Measurements from ENCODE around the gene LSM7.

LSM7 gene

GRCh38 chr19:2338055-2338615 lies 9.7 kb upstream of the LSM7 start:
- DNase-seq (ENCODE audit: low spot score): no peak

DNA sequence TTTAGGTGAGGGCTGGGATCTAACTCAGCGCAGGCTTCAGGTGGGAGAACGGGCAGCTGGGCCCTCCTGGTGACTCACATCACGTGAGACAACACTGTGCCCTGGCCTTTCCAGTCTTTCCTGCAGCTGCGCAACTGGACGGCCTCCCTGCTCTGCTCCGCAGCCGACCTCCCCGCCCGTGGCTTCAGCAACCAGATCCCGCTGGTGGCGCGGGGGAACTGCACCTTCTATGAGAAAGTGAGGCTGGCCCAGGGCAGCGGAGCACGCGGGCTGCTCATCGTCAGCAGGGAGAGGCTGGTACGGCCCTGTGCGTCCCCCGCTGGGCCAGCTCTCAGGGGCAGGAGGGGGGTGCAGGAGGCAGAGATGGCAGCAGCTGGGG lies 8.9 kb upstream of the LSM7 start:
- DNase-seq (ENCODE audit: low spot score): no peak

DNA sequence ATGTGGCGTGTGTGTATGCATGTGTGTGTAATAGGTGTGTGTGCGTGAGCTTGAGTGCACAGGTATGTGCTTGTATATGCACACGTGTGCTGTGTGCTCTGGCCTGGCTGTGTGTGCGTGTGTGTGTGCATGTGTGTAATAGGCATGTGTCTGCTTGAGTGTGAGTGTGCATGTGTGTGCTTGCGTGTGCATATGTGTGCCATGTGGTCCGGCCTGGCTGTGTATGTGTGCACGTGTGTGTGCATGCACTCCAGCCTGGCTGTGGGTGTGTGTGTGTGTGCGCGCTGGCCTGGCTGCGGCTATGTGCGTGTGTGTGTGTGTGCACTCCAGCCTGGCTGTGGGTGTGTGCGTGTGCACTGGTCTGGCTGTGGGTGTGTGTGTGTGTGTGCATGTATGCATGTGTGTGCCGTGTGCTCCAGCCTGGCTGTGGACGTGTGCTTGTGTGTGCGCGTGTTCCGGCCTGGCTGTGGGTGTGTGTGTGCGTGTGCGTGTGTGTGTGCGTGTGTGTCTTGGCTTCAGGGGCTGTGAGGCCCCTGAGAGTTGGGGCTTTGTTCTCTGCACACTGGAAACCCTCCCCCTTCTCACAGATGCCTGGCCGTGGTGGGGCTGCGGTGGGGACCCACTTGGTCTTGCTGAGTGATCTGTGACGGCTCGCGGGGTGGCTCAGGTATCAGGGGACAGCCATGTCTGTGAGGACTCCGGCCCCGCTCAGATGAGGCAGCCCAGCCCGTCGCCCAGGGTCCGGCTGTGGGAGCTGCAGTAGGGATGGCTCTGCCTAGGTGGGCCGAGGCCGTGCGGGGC lies 8.3 kb upstream of the LSM7 start:
- DNase-seq (ENCODE audit: low spot score): no peak

GRCh38 chr19:2335848-2336247 lies 7.5 kb upstream of the LSM7 start:
- no peak for DNase-seq (ENCODE audit: low spot score)

DNA sequence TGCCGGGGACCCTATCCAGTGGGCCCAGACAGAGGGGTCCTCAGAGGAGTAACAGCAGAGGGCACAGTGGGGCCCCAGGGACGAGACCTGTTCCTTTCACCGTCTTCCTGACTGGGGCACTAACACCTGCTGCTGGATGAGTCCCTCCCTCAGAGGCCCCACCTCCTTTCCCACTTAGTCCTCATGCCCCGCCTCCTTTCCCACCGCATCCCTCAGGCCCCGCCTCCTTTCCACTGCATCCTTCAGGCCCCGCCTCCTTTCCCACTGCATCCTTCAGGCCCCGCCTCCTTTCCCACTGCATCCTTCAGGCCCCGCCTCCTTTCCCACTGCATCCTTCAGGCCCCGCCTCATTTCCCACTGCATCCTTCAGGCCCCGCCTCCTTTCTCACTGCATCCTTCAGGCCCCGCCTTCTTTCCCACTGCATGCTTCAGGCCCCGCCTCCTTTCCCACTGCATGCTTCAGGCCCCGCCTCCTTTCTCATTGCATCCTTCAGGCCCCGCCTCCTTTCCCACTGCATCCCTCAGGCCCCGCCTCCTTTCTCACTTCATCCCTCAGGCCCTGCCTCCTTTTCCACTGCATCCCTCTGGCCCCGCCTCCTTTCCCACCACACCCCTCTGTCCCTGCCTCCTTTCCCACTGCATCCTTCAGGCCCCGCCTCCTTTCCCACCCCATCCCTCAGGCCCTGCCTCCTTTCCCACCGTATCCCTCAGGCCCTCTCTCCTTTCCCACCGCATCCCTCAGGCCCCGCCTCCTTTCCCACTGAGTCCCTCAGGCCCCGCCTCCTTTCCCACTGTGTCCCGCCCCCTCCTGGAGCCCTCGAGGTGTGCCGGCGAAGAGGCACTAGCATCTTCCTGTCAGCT lies 6.8 kb upstream of the LSM7 start:
- DNase-seq (ENCODE audit: low spot score): no peak

DNA sequence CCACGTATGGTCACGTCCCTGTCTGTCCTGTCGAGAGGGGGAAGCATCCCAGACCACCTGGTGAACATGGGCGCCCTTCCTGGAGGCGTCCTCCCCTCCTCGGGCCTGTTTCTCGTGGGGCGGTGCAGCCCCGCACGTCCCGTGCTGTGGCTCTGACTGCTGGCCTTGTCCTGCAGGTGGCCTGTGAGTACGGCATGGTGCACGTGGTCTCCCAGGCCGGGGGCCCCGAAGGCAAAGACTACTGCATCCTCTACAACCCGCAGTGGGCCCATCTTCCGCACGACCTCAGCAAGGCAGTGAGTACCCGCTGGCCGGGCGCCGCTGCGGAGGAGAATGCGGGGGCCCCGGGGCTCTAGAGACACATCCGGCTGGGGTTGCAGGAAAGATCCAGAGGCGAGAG lies 6.0 kb upstream of the LSM7 start:
- DNase-seq (ENCODE audit: low spot score): no peak

- DNase-seq (ENCODE audit: low spot score): no peak
Observed at GRCh38 chr19:2333807-2334211, 5.4 kb upstream of the LSM7 start.

GRCh38 chr19:2333027-2333806 lies 4.8 kb upstream of the LSM7 start:
- no peak for DNase-seq (ENCODE audit: low spot score)

DNA sequence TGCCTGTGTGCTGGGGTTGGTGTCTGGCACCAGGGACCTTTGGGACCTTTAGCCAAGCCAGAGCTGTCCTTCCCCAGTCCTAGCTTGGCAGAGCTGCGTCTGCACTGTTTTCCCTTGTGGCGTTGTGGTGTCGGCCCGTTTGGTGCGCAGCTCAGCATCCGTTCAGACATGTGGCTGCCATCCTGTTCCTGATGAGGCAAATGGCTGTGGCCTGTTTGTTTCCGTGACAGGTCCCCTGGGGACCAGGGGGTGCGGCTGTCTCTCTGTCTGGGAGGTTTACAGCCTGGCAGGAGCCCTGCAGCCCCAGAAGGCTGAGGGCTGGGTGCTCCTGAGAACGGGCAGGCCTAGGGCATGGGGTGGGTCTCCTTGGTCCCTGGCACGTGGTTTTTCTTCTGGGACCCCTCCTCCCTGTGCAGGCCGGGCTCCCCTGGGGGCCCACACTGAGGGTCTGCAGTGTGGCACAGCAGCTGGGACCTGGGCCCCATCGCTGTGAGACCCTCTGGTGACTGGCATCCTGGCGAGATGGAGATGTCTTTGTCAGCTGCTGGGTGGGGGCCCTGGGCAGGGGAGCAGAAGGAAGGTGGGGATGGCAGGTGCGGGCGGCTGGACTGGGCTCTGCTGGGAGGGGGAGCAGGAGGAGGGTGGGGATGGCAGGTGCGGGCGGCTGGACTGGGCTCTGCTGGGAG lies 4.1 kb upstream of the LSM7 start:
- peak; percentile 11 for DNase-seq (ENCODE audit: low spot score)

- DNase-seq (ENCODE audit: low spot score): no peak
Observed at GRCh38 chr19:2331601-2332246, 3.3 kb upstream of the LSM7 start.

GRCh38 chr19:2330632-2331284 lies 2.4 kb upstream of the LSM7 start:
- DNase-seq (ENCODE audit: low spot score): no peak

GRCh38 chr19:2330255-2330631 lies 1.9 kb upstream of the LSM7 start:
- DNase-seq (ENCODE audit: low spot score): no peak

DNA sequence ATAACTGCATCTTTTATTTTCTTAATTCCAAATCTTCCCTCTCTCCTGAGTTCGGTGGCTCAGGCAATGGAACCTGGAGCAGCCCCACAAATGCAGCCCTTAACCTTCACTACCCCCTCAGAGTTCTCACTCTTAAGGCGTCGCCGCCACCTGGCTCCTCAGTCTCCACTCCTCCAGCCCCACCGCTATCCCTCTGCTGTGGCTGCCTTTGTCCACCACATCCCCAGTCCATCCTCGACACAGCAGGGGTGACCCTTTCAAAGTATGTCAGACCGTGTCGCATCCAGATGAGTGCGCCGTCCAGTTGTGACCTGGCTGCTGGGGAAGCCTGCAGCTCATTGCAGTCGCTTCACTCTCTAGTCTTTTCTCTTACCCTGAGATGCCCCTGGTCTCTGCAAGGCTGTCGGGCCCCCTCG lies 1.1 kb upstream of the LSM7 start:
- DNase-seq (ENCODE audit: low spot score): no peak

DNA sequence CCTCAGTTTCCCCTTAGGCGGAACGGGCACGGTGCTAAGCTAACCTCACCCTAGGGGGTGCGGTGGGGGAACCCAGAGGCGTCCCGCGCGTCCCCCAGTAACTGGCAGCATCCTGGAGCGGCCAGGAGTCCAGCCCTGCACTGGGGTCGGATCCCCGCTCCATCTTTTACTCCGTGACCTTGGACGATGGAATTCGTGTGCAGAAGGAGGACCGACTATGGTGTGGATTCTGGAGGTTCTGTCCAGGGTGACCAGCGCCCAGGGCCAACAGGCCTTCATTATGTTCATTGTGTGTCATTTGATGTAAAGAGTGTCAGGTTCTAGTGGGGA lies 728 bp upstream of the LSM7 start:
- DNase-seq (ENCODE audit: low spot score): no peak

GRCh38 chr19:2327773-2328400 lies 499 bp downstream of the LSM7 start:
- peak; percentile 73 for DNase-seq (ENCODE audit: low spot score)

- no peak for DNase-seq (ENCODE audit: low spot score)
Observed at GRCh38 chr19:2326699-2327360, 1.6 kb downstream of the LSM7 start.

DNA sequence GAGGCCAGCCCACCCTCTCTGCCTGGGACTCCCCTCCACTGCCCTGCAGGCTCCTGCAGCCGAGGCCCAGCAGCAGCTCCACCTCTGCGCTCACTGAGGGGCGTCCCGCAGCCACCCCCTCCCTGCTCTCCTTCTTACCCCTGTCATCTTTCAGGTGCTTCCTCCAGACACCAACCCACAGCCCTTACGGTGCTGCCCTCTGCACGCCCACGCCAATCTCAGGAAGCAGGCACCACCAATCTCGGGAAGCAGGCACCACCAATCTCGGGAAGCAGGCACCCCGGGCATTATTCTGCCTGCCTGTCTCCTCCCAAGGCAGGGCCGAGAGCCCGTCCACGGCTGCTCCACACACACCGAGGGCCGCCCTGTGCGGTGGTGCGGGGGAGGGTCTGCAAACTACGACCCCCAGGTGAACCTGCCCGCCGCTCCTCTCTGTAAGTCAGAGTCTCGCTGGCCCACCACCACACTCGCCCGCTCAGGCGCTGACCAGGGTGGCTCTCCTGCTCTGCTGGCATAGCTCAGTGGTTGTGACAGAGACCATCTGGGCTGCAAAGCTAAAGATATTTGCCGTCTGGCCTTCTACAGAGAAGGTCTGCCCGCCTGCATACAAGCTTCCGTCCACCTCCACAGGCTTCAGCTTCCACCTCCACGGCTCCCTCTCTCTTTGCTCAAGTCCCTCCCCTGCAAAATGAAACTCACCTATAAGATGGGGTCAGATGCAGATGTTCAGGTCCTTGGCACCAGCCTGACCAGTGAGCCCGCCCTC lies 2.9 kb downstream of the LSM7 start:
- DNase-seq (ENCODE audit: low spot score): no peak

- no peak for DNase-seq (ENCODE audit: low spot score)
Observed at GRCh38 chr19:2324220-2324948, 4.0 kb downstream of the LSM7 start.
